Neuronal stem cell (in vitro differentiated cells): ENCODE data around the gene CCDC159.

Experiments used
- DNase-seq: peaks from one replicate; pipeline ENCODE4 v3.0.0-alpha.2; 2013; ENCODE audit warnings: low spot score
- H2AFZ ChIP-seq: one replicate; pipeline ENCODE4 v1.6.1; 2013; ENCODE audit warnings: mild to moderate bottlenecking, low read length, inconsistent platforms
- H2AK5ac ChIP-seq: 2 replicates; pipeline ENCODE4 v1.6.1; 2013; ENCODE audit warnings: low read depth, mild to moderate bottlenecking, inconsistent platforms, low read length, moderate library complexity, mixed read lengths
- H2BK120ac ChIP-seq: 2 replicates; pipeline ENCODE4 v1.6.1; 2013; ENCODE audit warnings: low read depth, mild to moderate bottlenecking, inconsistent platforms, low read length, moderate library complexity, mixed read lengths
- H2BK12ac ChIP-seq: one replicate; pipeline ENCODE4 v1.6.1; 2013; ENCODE audit warnings: low read length, inconsistent platforms
- H2BK15ac ChIP-seq: 2 replicates; pipeline ENCODE4 v1.6.1; 2013; ENCODE audit warnings: mild to moderate bottlenecking, low read length, inconsistent platforms, mixed read lengths
- H2BK5ac ChIP-seq: one replicate; pipeline ENCODE4 v1.6.1; 2013; ENCODE audit warnings: inconsistent platforms, mild to moderate bottlenecking, low read length, moderate library complexity
- H3K14ac ChIP-seq: one replicate; pipeline ENCODE4 v1.6.1; 2013; ENCODE audit warnings: low read length, inconsistent platforms
- H3K18ac ChIP-seq: 2 replicates; pipeline ENCODE4 v1.6.1; 2013; ENCODE audit warnings: low read length, inconsistent platforms
- H3K23ac ChIP-seq: 2 replicates; pipeline ENCODE4 v1.6.1; 2013; ENCODE audit warnings: low read depth, mild to moderate bottlenecking, mixed read lengths, low read length, inconsistent platforms; ENCODE audit not compliant: poor library complexity
- H3K27ac ChIP-seq: replicated peaks from 3 replicates; pipeline ENCODE4 v1.5.1; 2013; ENCODE audit warnings: low read length, inconsistent platforms
- H3K27me3 ChIP-seq, 3 experiments: 2 replicates each; pipeline ENCODE4 v1.6.1; 2013; ENCODE audit warnings: low read length in 3 of 3, mild to moderate bottlenecking in 2 of 3, inconsistent platforms in 1 of 3, low read depth in 1 of 3, mixed read lengths in 1 of 3, moderate library complexity in 1 of 3; ENCODE audit not compliant: control insufficient read depth in 3 of 3, insufficient read depth in 3 of 3
- H3K36me3 ChIP-seq, 2 donors: replicated peaks in 1 of 2; 2 replicates each; pipeline ENCODE4 v1.6.1; 2013; ENCODE audit warnings: low read length in 2 of 2; ENCODE audit not compliant: control insufficient read depth in 2 of 2, insufficient read depth in 2 of 2
- H3K4ac ChIP-seq: 2 replicates; pipeline ENCODE4 v1.6.1; 2013; ENCODE audit warnings: inconsistent platforms, mild to moderate bottlenecking, low read length, moderate library complexity
- H3K4me1 ChIP-seq, 2 donors: 1 replicate in 1 of 2; 2 replicates in 1 of 2; pipeline ENCODE4 v1.6.1; 2013; ENCODE audit warnings: low read length in 2 of 2, low read depth in 1 of 2; ENCODE audit not compliant: control insufficient read depth in 2 of 2, insufficient read depth in 1 of 2
- H3K4me2 ChIP-seq: one replicate; pipeline ENCODE4 v1.6.1; 2013; ENCODE audit warnings: mild to moderate bottlenecking, low read length, inconsistent platforms; ENCODE audit not compliant: insufficient read depth, poor library complexity, severe bottlenecking
- H3K4me3 ChIP-seq, 2 donors: 2 replicates each; pipeline ENCODE4 v1.5.1; 2013; ENCODE audit warnings: low read length in 2 of 2, mild to moderate bottlenecking in 2 of 2, inconsistent platforms in 1 of 2, moderate library complexity in 1 of 2
- H3K79me1 ChIP-seq: one replicate; pipeline ENCODE4 v1.6.1; 2013; ENCODE audit warnings: low read depth, mild to moderate bottlenecking, inconsistent platforms, low read length, moderate library complexity
- H3K9ac ChIP-seq: one replicate; pipeline ENCODE4 v1.6.1; 2013; ENCODE audit warnings: mild to moderate bottlenecking, low read depth, low read length, inconsistent platforms; ENCODE audit not compliant: poor library complexity
- H3K9me3 ChIP-seq, 2 donors: replicated peaks in 1 of 2; 2 replicates each; pipeline versions ENCODE3 to v1.6.1; 2013; ENCODE audit warnings: low read length in 2 of 2, mild to moderate bottlenecking in 2 of 2, inconsistent platforms in 1 of 2, low read depth in 1 of 2, mixed read lengths in 1 of 2, moderate library complexity in 1 of 2; ENCODE audit not compliant: control insufficient read depth in 2 of 2, insufficient read depth in 1 of 2
- H4K8ac ChIP-seq: one replicate; pipeline ENCODE4 v1.6.1; 2013; ENCODE audit warnings: low read depth, mild to moderate bottlenecking, inconsistent platforms, low read length, moderate library complexity
- H4K91ac ChIP-seq: one replicate; pipeline ENCODE4 v1.6.1; 2013; ENCODE audit warnings: low read length, low read depth, mild to moderate bottlenecking, inconsistent platforms; ENCODE audit not compliant: poor library complexity
- WGBS, 2 donors: extraction: QIAGEN DNeasy Blood & Tissue Kit; methylation state at CpG; one replicate each; pipeline ENCODE4 v1.1.7; 2013; ENCODE audit warnings: missing lambda C conversion rate in 2 of 2, mixed read lengths in 1 of 2; ENCODE audit not compliant: insufficient read length in 2 of 2, insufficient replicate concordance in 1 of 2; ENCODE audit errors: extremely low coverage in 2 of 2; 5-methylcytosine and 5-hydroxymethylcytosine counted together

CCDC159 gene

GRCh38 chr19:11380653-11381537 is 34.6 kb downstream of the CCDC159 start:
- H4K8ac ChIP-seq, result peak overlapping the region; percentile 45
- H3K23ac ChIP-seq, result peak overlapping the region; percentile 87
- peak overlapping the region; percentile 92 for H3K4ac ChIP-seq
- H3K9me3 ChIP-seq, result peaks cover 0 to 1% of the 10 kb centered on the region in 2 donors
- no peak overlapping the region for H2BK12ac ChIP-seq
- peak overlapping the region; percentile 89 for H3K27ac ChIP-seq
- H3K18ac ChIP-seq, result peak overlapping the region; percentile 98
- H3K36me3 ChIP-seq, result peaks cover 0 to 15% of the 10 kb centered on the region in 2 donors
- peak; percentile 97 for DNase-seq
- H3K14ac ChIP-seq, result peak overlapping the region; percentile 90
- H3K4me2 ChIP-seq, result peak overlapping the region; percentile 89
- peak overlapping the region; percentile 83 for H2BK5ac ChIP-seq
- H4K91ac ChIP-seq, result no peak overlapping the region
- H3K4me3 ChIP-seq, result peak overlapping the region; percentile 65 to 82
- WGBS, 2 donors, result no CpG with 5 or more reads among the region's 54 CpGs
- peak overlapping the region; percentile 94 for H2BK120ac ChIP-seq
- H3K27me3 ChIP-seq, result peaks cover 8 to 22% (median 8%) of the 10 kb centered on the region in 3 experiments
- H2AK5ac ChIP-seq, result peak overlapping the region; percentile 19
- peak overlapping the region; percentile 87 for H2AFZ ChIP-seq
- H2BK15ac ChIP-seq, result peak overlapping the region; percentile 77
- H3K4me1 ChIP-seq, result peaks cover 8 to 12% of the 10 kb centered on the region in 2 donors
- H3K9ac ChIP-seq, result peak overlapping the region; percentile 92
- H3K79me1 ChIP-seq, result peaks cover 3% of the 10 kb centered on the region

- Histone ChIP-seq H3K14ac (peak overlapping the region; percentile 21), H2BK120ac (peak overlapping the region; percentile 61), H2BK15ac (peak overlapping the region; percentile 26), H3K4me2 (peak overlapping the region; percentile 68), H3K4me3 (peak overlapping the region; percentile 42 to 61), H2BK5ac (no peak overlapping the region), H2AK5ac (peak overlapping the region; percentile 81), H2AFZ (peak overlapping the region; percentile 86), H3K4ac (no peak overlapping the region), H4K8ac (peak overlapping the region; percentile 17), H3K36me3 (peaks cover 0 to 3% of the 10 kb centered on the region in 2 donors), H3K27ac (no peak overlapping the region), H3K27me3 (peaks cover 8 to 22% (median 8%) of the 10 kb centered on the region in 3 experiments), H3K9me3 (peaks cover 0 to 1% of the 10 kb centered on the region in 2 donors), H3K9ac (peak overlapping the region; percentile 60), H2BK12ac (no peak overlapping the region), H3K4me1 (peaks cover 8 to 11% of the 10 kb centered on the region in 2 donors), H3K79me1 (peaks cover 3% of the 10 kb centered on the region), H3K18ac (peak overlapping the region; percentile 76), H3K23ac (peak overlapping the region; percentile 96), H4K91ac (no peak overlapping the region)
- no CpG with 5 or more reads among the region's 65 CpGs for WGBS, 2 donors
- DNase-seq, result no peak
These were observed 36.8 kb downstream of the CCDC159 start for GRCh38 chr19:11382898-11383705.

- Histone ChIP-seq H2BK5ac (no peak overlapping the region), H3K14ac (no peak overlapping the region), H2AFZ (peak overlapping the region; percentile 86), H3K18ac (peak overlapping the region; percentile 70), H2AK5ac (peak overlapping the region; percentile 81), H2BK12ac (no peak overlapping the region), H3K9me3 (peaks cover 0 to 1% of the 10 kb centered on the region in 2 donors), H3K4me2 (peak overlapping the region; percentile 68), H4K91ac (no peak overlapping the region), H3K4ac (no peak overlapping the region), H3K23ac (peak overlapping the region; percentile 96), H2BK120ac (no peak overlapping the region), H3K27ac (no peak overlapping the region), H3K9ac (peak overlapping the region; percentile 15), H3K79me1 (no peaks in the 10 kb centered on the region), H3K27me3 (peaks cover 8 to 22% (median 8%) of the 10 kb centered on the region in 3 experiments), H3K4me1 (peaks cover 6 to 11% of the 10 kb centered on the region in 2 donors), H3K4me3 (peak overlapping the region; percentile 42 to 66), H4K8ac (no peak overlapping the region), H2BK15ac (no peak overlapping the region), H3K36me3 (no peaks in the 10 kb centered on the region)
- DNase-seq, result no peak
- no CpG with 5 or more reads among the region's 9 CpGs for WGBS, 2 donors
These were observed 37.4 kb downstream of the CCDC159 start for GRCh38 chr19:11383706-11384048.
